NCI-H1048 (cell line): Measurements from ENCODE around the gene TBCK.
"Not testable (repeated sequence)": the region's sequence is repeated elsewhere in the genome, so short reads cannot be mapped to it uniquely, and the experiment has no call there.

Experiments
- DNase-seq: peaks from one replicate; lab custom pipeline; 2025; lab: John Stamatoyannopoulos, UW

The TBCK gene

GRCh38 chr4:106321168-106321567 lies 5.2 kb upstream of the TBCK start:
- DNase-seq: not testable (repeated sequence)

- no peak for DNase-seq
These were observed 4.2 kb upstream of the TBCK start for GRCh38 chr4:106320235-106320634.

GRCh38 chr4:106318511-106318910 lies 2.5 kb upstream of the TBCK start:
- no peak for DNase-seq

GRCh38 chr4:106317815-106318214 lies 1.8 kb upstream of the TBCK start:
- no peak for DNase-seq

GRCh38 chr4:106316773-106317409 lies 882 bp upstream of the TBCK start:
- DNase-seq: no peak

- DNase-seq: no peak
These were observed 487 bp downstream of the TBCK start for GRCh38 chr4:106315476-106315967.

GRCh38 chr4:106314960-106315359 lies 1.0 kb downstream of the TBCK start:
- no peak for DNase-seq

- no peak for DNase-seq
These were observed 2.9 kb downstream of the TBCK start for GRCh38 chr4:106312997-106313522.

GRCh38 chr4:106312377-106312776 lies 3.6 kb downstream of the TBCK start:
- DNase-seq: no peak

GRCh38 chr4:106306561-106306960 lies 9.4 kb downstream of the TBCK start:
- DNase-seq: no peak

- DNase-seq: no peak
These were observed 10.5 kb downstream of the TBCK start for GRCh38 chr4:106305435-106306055.

GRCh38 chr4:106304632-106305031 lies 11.4 kb downstream of the TBCK start:
- no peak for DNase-seq

- DNase-seq: no peak
These were observed 12.3 kb downstream of the TBCK start for GRCh38 chr4:106303548-106304281.

GRCh38 chr4:106302062-106302438 lies 14.0 kb downstream of the TBCK start:
- no peak for DNase-seq

- DNase-seq: no peak
These were observed 14.5 kb downstream of the TBCK start for GRCh38 chr4:106301393-106302061.

GRCh38 chr4:106299977-106300376 lies 16.0 kb downstream of the TBCK start:
- no peak for DNase-seq

- no peak for DNase-seq
These were observed 18.6 kb downstream of the TBCK start for GRCh38 chr4:106297245-106298035.

- DNase-seq: no peak
These were observed 21.9 kb downstream of the TBCK start for GRCh38 chr4:106294062-106294461.

GRCh38 chr4:106291678-106292077 lies 24.3 kb downstream of the TBCK start:
- no peak for DNase-seq

GRCh38 chr4:106289737-106290136 lies 26.3 kb downstream of the TBCK start:
- no peak for DNase-seq

GRCh38 chr4:106287353-106287969 lies 28.5 kb downstream of the TBCK start:
- DNase-seq: no peak
